ENCODE results near the gene TSPAN32. TPM values are rescaled to one million over a fixed set of nuclear protein-coding genes. Genes with fewer than 3 reads are reported as not detected.
A peak's percentile ranks its signal among the peaks of the same experiment; 100 is the strongest.

Gene TSPAN32
- total and polyA plus RNA-seq, 2 donors (not counting 3 experiments of a cell fraction or from before 2014, with no cell fraction given), result not detected

DNA sequence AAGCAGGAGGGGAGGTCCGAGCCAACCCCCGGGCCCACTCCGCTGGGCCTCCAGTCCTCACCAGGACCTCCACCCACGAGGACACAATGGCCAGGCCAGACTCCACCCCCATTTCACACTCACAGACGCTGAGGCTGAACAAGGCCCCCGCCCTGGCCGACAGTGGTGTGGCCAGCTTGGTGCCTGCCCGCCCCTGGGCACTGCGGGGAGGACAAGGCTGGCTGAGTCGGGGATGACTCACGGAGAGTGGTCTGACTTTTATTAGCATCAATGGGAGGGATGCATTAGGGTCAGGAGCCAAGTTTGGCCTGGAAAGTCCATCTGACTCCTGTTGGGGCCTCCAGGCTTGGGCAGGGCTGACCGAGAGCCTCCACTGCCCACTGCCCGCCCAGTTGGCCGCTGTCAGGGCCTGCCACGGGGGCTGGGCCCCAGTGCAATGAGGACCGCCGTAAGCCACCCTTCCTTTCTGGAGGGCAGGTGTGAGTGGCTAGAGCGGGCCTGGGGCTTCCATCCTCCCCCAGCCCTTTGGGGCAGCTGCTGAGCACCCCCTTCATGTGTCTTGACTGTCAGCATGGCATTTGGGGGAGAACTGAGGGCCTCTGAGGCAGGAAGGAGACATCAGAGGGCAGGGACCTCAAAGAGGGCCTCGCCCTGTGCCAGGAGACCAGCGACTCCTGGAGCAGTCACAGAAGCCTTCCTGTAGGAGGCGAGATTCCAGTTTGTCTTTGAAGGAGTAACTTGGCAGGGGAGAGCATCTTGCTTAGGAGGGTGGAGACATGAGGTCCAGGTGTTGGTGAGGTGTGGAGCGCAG is 10.6 kb downstream of the TSPAN32 start:
- no peak overlapping the region for H3K4me3 ChIP-seq (replicated peaks in 1 of 3; ENCODE audit: insufficient read depth in 1 of 3, low read depth in 1 of 3, low read length in 3 of 3)
- no peak overlapping the region for H3K27ac ChIP-seq (ENCODE audit: insufficient read depth, low read depth, low read length)
- ChIA-PET POLR2A (no interaction called here), CTCF (interaction anchor here (4.6 kb wide), 1 partner anchor 108 kb away, joined by 48 read pairs; no protein-coding TSS in a partner anchor)
- H3K27me3 ChIP-seq (ENCODE audit: control insufficient read depth in 2 of 2, insufficient read depth in 2 of 2, low read length in 2 of 2), result no peaks in the 10 kb centered on the region
- no peaks in the 10 kb centered on the region for H3K9me3 ChIP-seq (replicated peaks; ENCODE audit: control insufficient read depth, insufficient read depth, low read length)
- FAIRE-seq (no peak), DNase-seq (ENCODE audit: low read depth, low spot score) (no peak)
- peak overlapping the region; percentile 44 for H2AFZ ChIP-seq (ENCODE audit: low read depth, low read length)
- no peak overlapping the region for H3K4me2 ChIP-seq (ENCODE audit: insufficient read depth, low read length)
- no peaks in the 10 kb centered on the region for H3K36me3 ChIP-seq (ENCODE audit: control insufficient read depth in 2 of 2, extremely low read depth in 1 of 2, insufficient read depth in 2 of 2, low read length in 2 of 2)
- H3K4me1 ChIP-seq (ENCODE audit: control insufficient read depth, extremely low read depth, insufficient read depth, low read length), result no peaks in the 10 kb centered on the region
- BruUV-seq (replicated peaks), result no TSS peak
- no peaks in the 10 kb centered on the region for H4K20me1 ChIP-seq (replicated peaks; ENCODE audit: control insufficient read depth, extremely low read depth, insufficient read depth, low read length)
- H3K79me2 ChIP-seq (ENCODE audit: control insufficient read depth, insufficient read depth, low read length), result no peaks in the 10 kb centered on the region
- H3K9ac ChIP-seq (replicated peaks; ENCODE audit: extremely low read depth, insufficient read depth, low read length), result no peak overlapping the region
- dilution Hi-C loops (cut with MboI; ENCODE audit: extremely low pct_ligation_motif_present, low sequenced_read_pairs), result no loop called here
- no peaks in the 10 kb centered on the region for H3K9me1 ChIP-seq (replicated peaks; ENCODE audit: control insufficient read depth, extremely low read depth, insufficient read depth, low read length)
- TF ChIP-seq POLR2AphosphoS5 (IDR thresholded peaks at IDR 0.05; ENCODE audit: insufficient read depth, low read depth, low read length), result no peak
- TF ChIP-seq, protein P1, sequence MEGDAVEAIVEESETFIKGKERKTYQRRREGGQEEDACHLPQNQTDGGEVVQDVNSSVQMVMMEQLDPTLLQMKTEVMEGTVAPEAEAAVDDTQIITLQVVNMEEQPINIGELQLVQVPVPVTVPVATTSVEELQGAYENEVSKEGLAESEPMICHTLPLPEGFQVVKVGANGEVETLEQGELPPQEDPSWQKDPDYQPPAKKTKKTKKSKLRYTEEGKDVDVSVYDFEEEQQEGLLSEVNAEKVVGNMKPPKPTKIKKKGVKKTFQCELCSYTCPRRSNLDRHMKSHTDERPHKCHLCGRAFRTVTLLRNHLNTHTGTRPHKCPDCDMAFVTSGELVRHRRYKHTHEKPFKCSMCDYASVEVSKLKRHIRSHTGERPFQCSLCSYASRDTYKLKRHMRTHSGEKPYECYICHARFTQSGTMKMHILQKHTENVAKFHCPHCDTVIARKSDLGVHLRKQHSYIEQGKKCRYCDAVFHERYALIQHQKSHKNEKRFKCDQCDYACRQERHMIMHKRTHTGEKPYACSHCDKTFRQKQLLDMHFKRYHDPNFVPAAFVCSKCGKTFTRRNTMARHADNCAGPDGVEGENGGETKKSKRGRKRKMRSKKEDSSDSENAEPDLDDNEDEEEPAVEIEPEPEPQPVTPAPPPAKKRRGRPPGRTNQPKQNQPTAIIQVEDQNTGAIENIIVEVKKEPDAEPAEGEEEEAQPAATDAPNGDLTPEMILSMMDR (IDR thresholded peaks at IDR 0.05; ENCODE audit: extremely low read depth in 1 of 2, insufficient read depth in 1 of 2, low read depth in 1 of 2, low read length in 2 of 2), result no peak
- no peak for TF ChIP-seq GATA2 (IDR thresholded peaks at IDR 0.05; ENCODE audit: insufficient read depth, insufficient read length, low read depth, low read length)
- no peak for TF ChIP-seq POLR2A (IDR thresholded peaks at IDR 0.05; ENCODE audit: low read depth, low read length)
- TF ChIP-seq EZH2 (IDR thresholded peaks at IDR 0.05; ENCODE audit: borderline replicate concordance, low read depth, low read length, severe bottlenecking), result no peak
- TF ChIP-seq MYC (IDR thresholded peaks at IDR 0.05; ENCODE audit: low read depth, low read length), result no peak
- TF ChIP-seq JUN (IDR thresholded peaks at IDR 0.05; ENCODE audit: borderline replicate concordance, insufficient read depth, insufficient read length, low read depth), result no peak
- TF ChIP-seq, protein P2, sequence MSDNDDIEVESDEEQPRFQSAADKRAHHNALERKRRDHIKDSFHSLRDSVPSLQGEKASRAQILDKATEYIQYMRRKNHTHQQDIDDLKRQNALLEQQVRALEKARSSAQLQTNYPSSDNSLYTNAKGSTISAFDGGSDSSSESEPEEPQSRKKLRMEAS (IDR thresholded peaks at IDR 0.05; ENCODE audit: insufficient read depth, insufficient read length), result no peak
- no peak for TF ChIP-seq FOS (IDR thresholded peaks at IDR 0.05; ENCODE audit: borderline replicate concordance, insufficient read depth, low read length)
- intact Hi-C loops (cut with micrococcal nuclease), result no loop called here

Data from endothelial cell of umbilical vein (primary cell).